GM23338 (cell line): Measurements from ENCODE around the gene EYS.

Source experiments
- CTCF ChIP-seq, 2 experiments: fragments of 200-600 bp in 1 of 2; sonication (generic) in 1 of 2; conservative IDR thresholded peaks; 2 replicates each; pipeline versions ENCODE4 v1.5.1 to v1.6.1; 2016 to 2017; ENCODE audit warnings: antibody characterized with exemption in 2 of 2, low read depth in 2 of 2, mild to moderate bottlenecking in 2 of 2, moderate library complexity in 1 of 2
- EZH2 ChIP-seq: fragments of 200-600 bp; sonication (generic); IDR thresholded peaks from one replicate; pipeline ENCODE4 v1.8.0; 2017; ENCODE audit warnings: antibody characterized with exemption, mild to moderate bottlenecking, low read depth; ENCODE audit not compliant: unreplicated experiment
- EZH2phosphoT487 ChIP-seq: fragments of 200-600 bp; sonication (generic); IDR thresholded peaks from one replicate; pipeline ENCODE4 v1.8.1; 2018; ENCODE audit warnings: antibody characterized with exemption; ENCODE audit not compliant: unreplicated experiment
- JUNB ChIP-seq: IDR thresholded peaks from one replicate; pipeline ENCODE4 v1.6.1; 2016; ENCODE audit warnings: antibody characterized with exemption; ENCODE audit not compliant: unreplicated experiment
- POLR2AphosphoS5 ChIP-seq: IDR thresholded peaks from 2 replicates; pipeline ENCODE4 v1.6.1; 2016; ENCODE audit warnings: antibody characterized with exemption, low read depth

DNA sequence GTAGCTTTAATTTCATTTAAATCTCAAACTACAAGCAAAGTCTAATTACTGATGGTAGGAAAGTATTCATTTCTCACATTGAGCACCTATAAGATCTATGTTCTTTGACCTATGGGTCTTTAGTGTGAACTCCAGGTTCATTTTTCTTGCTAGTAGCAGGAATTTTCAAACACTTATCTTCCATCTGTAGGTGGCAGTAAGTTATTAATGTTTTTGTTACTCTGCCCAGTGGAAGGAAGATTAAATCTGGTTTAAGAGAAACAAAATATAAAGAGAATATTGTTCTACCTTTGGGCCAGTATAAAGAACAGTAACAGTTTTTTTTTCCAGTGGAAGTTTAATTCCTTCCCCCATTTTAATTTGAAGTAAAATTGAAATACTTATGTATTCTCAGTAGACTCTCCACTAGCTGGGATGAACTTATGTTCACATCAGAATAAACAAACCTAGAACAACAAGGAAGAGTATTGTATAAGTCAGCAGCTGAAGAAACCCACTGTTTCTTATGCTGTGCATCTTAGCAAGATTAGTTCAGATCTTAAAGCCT is 1743.2 kb downstream of the EYS start:
- no peak for TF ChIP-seq CTCF (conservative IDR thresholded peaks at IDR 0.05; ENCODE audit: low read depth in 2 of 2)
- TF ChIP-seq EZH2phosphoT487: no peak
- no peak for TF ChIP-seq EZH2
- TF ChIP-seq POLR2AphosphoS5: no peak
- no peak for TF ChIP-seq JUNB
